ENCODE measurements around the gene HEXIM1.
A peak's percentile ranks its signal among the peaks of the same experiment; 100 is the strongest.

HEXIM1 gene

GRCh38 chr17:45110676-45111611 lies 37.3 kb upstream of the HEXIM1 start:
- Histone ChIP-seq H3K9ac (ENCODE audit: insufficient read length) (no peak overlapping the region), H3K27ac (0 out of 2 replicates have a peak overlapping the region, but pooled peaks have one; percentile 13), H3K36me3 (ENCODE audit: insufficient read depth, low read length) (peaks cover 25% of the 10 kb centered on the region), H3K9me3 (ENCODE audit: low read depth, low read length) (no peaks in the 10 kb centered on the region), H3K4me3 (no peak overlapping the region)
- TF ChIP-seq FOXP2 (optimal IDR thresholded peaks at IDR 0.05; ENCODE audit: control extremely low read depth, extremely low read length, insufficient read depth), result no peak
- no peak; the same call in 1 of the 2 replicates for TF ChIP-seq POLR2AphosphoS5 (IDR thresholded peaks at IDR 0.05; ENCODE audit: borderline replicate concordance, low read depth, low read length)
- TF ChIP-seq EZH2 (IDR thresholded peaks at IDR 0.05), result no peak
- no peak for DNase-seq (ENCODE audit: low read depth, low spot score)

GRCh38 chr17:45111850-45112249 lies 36.4 kb upstream of the HEXIM1 start:
- Histone ChIP-seq H3K27ac (no peak overlapping the region), H3K9ac (ENCODE audit: insufficient read length) (no peak overlapping the region), H3K36me3 (ENCODE audit: insufficient read depth, low read length) (peaks cover 16% of the 10 kb centered on the region), H3K4me3 (no peak overlapping the region), H3K9me3 (ENCODE audit: low read depth, low read length) (no peaks in the 10 kb centered on the region)
- no peak for TF ChIP-seq EZH2 (IDR thresholded peaks at IDR 0.05)
- TF ChIP-seq FOXP2 (optimal IDR thresholded peaks at IDR 0.05; ENCODE audit: control extremely low read depth, extremely low read length, insufficient read depth), result no peak
- no peak for TF ChIP-seq POLR2AphosphoS5 (IDR thresholded peaks at IDR 0.05; ENCODE audit: borderline replicate concordance, low read depth, low read length)
- no peak for DNase-seq (ENCODE audit: low read depth, low spot score)

DNA sequence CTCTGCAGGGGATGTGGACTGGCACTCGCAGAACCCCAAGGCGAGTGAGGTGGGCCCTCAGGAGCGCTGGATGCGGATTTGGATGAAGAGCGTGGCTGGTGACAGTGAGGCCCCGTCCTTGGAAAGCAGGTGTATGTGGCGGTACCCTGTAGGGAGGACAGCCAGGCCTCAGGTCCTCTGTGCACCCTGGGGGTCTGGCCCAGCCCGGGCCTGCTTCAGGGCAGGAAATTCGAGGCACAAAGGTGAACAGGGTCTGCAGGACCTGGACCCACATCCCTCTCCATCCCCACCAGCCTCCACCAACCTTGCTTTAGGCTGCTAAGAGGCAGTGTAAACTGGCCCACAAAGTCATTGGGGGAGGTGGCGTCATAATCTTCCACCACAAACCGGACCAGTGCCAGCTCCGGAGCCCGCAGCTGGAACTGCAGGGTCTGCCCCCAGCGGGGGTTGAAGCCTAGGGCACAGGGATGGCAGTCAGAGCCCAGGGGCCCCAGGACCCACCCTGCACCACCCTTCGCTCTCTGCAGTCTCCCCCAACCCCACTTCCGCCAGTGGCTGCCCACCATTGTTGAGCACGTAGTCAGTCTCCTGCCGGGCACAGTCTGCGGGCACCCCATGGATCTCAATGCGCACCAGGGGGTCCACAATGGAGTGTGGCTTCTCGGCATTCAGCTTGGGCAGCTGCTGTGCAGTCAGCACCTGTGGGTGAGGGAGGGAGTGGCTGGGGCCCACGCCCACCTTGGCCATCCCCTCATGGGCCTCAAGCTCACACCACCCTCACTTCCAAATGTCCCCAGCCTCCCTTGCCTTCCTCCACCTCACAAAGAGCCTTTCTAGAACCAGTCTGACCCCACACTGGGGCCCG lies 35.5 kb upstream of the HEXIM1 start:
- no peak overlapping the region for H3K9ac ChIP-seq (ENCODE audit: insufficient read length)
- no peak for TF ChIP-seq POLR2AphosphoS5 (IDR thresholded peaks at IDR 0.05; ENCODE audit: borderline replicate concordance, low read depth, low read length)
- no peak for TF ChIP-seq FOXP2 (optimal IDR thresholded peaks at IDR 0.05; ENCODE audit: control extremely low read depth, extremely low read length, insufficient read depth)
- TF ChIP-seq EZH2 (IDR thresholded peaks at IDR 0.05), result no peak
- no peak for DNase-seq (ENCODE audit: low read depth, low spot score)
- no peak overlapping the region for H3K4me3 ChIP-seq
- H3K27ac ChIP-seq, result no peak overlapping the region
- H3K36me3 ChIP-seq (ENCODE audit: insufficient read depth, low read length), result peaks cover 7% of the 10 kb centered on the region; the same call in 1 of the 2 replicates
- H3K9me3 ChIP-seq (ENCODE audit: low read depth, low read length), result no peaks in the 10 kb centered on the region

DNA sequence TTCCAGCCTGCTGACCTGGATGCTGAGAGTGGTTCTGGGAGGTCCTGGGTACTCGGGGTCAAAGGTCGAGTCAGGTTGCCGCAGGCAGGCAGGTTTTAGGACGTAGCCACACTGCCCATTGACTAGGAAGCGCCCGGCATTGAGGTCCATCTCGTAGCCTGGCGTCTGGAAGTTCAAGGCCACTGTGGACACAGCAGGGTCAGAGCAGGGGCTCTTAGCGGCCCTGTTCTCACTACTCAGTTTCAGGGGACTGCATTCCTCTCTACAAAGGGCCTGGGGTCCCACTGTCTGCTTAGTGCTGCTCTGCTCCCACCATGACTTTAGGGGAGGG lies 34.9 kb upstream of the HEXIM1 start:
- Histone ChIP-seq H3K4me3 (no peak overlapping the region), H3K9ac (ENCODE audit: insufficient read length) (no peak overlapping the region), H3K9me3 (ENCODE audit: low read depth, low read length) (no peaks in the 10 kb centered on the region), H3K36me3 (ENCODE audit: insufficient read depth, low read length) (peaks cover under 1% of the 10 kb centered on the region; the same call in 1 of the 2 replicates), H3K27ac (no peak overlapping the region)
- DNase-seq (ENCODE audit: low read depth, low spot score), result no peak
- TF ChIP-seq FOXP2 (optimal IDR thresholded peaks at IDR 0.05; ENCODE audit: control extremely low read depth, extremely low read length, insufficient read depth), result no peak
- TF ChIP-seq POLR2AphosphoS5 (IDR thresholded peaks at IDR 0.05; ENCODE audit: borderline replicate concordance, low read depth, low read length), result no peak
- TF ChIP-seq EZH2 (IDR thresholded peaks at IDR 0.05), result no peak

GRCh38 chr17:45114117-45114932 lies 34.0 kb upstream of the HEXIM1 start:
- TF ChIP-seq FOXP2 (optimal IDR thresholded peaks at IDR 0.05; ENCODE audit: control extremely low read depth, extremely low read length, insufficient read depth) (no peak), POLR2AphosphoS5 (IDR thresholded peaks at IDR 0.05; ENCODE audit: borderline replicate concordance, low read depth, low read length) (no peak), EZH2 (IDR thresholded peaks at IDR 0.05) (no peak)
- no peak overlapping the region for H3K27ac ChIP-seq
- H3K9ac ChIP-seq (ENCODE audit: insufficient read length), result no peak overlapping the region
- H3K9me3 ChIP-seq (ENCODE audit: low read depth, low read length), result no peaks in the 10 kb centered on the region
- DNase-seq (ENCODE audit: low read depth, low spot score), result no peak
- H3K4me3 ChIP-seq, result no peak overlapping the region
- no peaks in the 10 kb centered on the region for H3K36me3 ChIP-seq (ENCODE audit: insufficient read depth, low read length)

DNA sequence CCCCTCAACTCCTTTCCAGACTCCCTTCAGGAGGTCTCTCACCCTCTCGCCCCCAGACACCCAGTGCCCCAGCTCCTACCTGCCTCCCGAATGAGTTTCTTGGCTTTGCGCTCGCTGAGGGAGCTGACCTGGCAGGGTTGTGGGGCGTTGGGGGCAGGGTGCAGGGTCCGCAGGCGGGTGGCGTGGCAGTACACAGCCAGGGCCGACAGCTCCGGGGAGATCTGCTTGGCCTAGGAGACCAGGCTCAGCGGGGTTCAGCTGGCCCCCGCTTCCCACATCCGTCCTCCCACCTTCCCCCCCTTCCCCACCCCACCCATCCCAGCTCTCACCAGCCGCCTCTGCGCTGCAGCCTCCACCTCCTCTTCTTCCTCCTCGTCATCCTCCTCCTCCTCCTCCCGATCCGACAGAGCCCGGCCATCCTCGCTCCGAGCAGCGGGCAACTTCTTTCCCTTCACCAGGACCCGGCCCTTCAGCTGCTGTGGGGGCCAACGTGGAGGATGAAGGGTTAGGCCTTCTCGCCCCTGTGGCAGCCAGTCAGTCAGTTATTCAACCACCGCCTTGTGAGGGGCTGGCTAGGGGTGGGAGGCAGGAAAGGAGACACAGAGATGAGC lies 33.2 kb upstream of the HEXIM1 start:
- no peak for DNase-seq (ENCODE audit: low read depth, low spot score)
- Histone ChIP-seq H3K27ac (no peak overlapping the region), H3K36me3 (ENCODE audit: insufficient read depth, low read length) (no peaks in the 10 kb centered on the region), H3K9me3 (ENCODE audit: low read depth, low read length) (no peaks in the 10 kb centered on the region), H3K4me3 (no peak overlapping the region), H3K9ac (ENCODE audit: insufficient read length) (no peak overlapping the region)
- no peak for TF ChIP-seq EZH2 (IDR thresholded peaks at IDR 0.05)
- no peak for TF ChIP-seq POLR2AphosphoS5 (IDR thresholded peaks at IDR 0.05; ENCODE audit: borderline replicate concordance, low read depth, low read length)
- TF ChIP-seq FOXP2 (optimal IDR thresholded peaks at IDR 0.05; ENCODE audit: control extremely low read depth, extremely low read length, insufficient read depth), result no peak

DNA sequence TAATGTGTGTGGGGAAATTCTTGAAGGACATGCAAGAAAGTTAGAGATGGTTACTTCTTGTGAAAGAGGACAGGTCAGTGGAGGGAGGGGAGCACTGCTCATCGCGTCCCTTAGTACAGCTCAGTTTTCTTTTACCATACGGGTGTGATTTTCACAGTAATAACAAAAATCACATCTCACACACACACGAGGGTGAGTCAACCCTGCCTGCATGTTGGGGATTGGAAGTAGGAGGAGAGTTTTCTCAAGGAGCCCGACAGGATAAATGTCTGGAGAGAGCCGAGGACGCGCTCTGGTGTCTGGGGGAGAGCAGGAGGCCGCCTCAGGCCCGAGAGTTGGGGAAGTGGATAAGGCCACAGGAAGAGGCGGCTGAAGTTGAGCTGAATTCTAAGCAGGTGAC lies 32.4 kb upstream of the HEXIM1 start:
- Histone ChIP-seq H3K9me3 (ENCODE audit: low read depth, low read length) (no peaks in the 10 kb centered on the region), H3K4me3 (no peak overlapping the region), H3K9ac (ENCODE audit: insufficient read length) (no peak overlapping the region), H3K36me3 (ENCODE audit: insufficient read depth, low read length) (no peaks in the 10 kb centered on the region), H3K27ac (no peak overlapping the region)
- DNase-seq (ENCODE audit: low read depth, low spot score), result no peak
- TF ChIP-seq FOXP2 (optimal IDR thresholded peaks at IDR 0.05; ENCODE audit: control extremely low read depth, extremely low read length, insufficient read depth) (no peak), POLR2AphosphoS5 (IDR thresholded peaks at IDR 0.05; ENCODE audit: borderline replicate concordance, low read depth, low read length) (no peak), EZH2 (IDR thresholded peaks at IDR 0.05) (no peak)
